HL-60 (cell line): ENCODE results near the gene SLC2A13.

ENCODE experiments used
- CTCF ChIP-seq: IDR thresholded peaks from one replicate; pipeline ENCODE4 v1.5.1; 2011; ENCODE audit warnings: low read length, control low read depth, inconsistent platforms; ENCODE audit not compliant: insufficient read depth
- POLR2AphosphoS5 ChIP-seq: IDR thresholded peaks from 2 replicates; pipeline ENCODE4 v1.6.1; 2012; ENCODE audit warnings: low read depth
- REST ChIP-seq: IDR thresholded peaks from 2 replicates; pipeline ENCODE4 v1.6.1; 2012; ENCODE audit warnings: low read depth; ENCODE audit not compliant: insufficient replicate concordance

- no peak for TF ChIP-seq POLR2AphosphoS5
- no peak for TF ChIP-seq CTCF
- TF ChIP-seq REST: no peak
These were observed 67.3 kb downstream of the SLC2A13 start for GRCh38 chr12:40038619-40039018.
